ENCODE results near the gene OVCH1.
"Not testable (repeated sequence)": the region's sequence is repeated elsewhere in the genome, so short reads cannot be mapped to it uniquely, and the experiment has no call there.

OVCH1 gene

DNA sequence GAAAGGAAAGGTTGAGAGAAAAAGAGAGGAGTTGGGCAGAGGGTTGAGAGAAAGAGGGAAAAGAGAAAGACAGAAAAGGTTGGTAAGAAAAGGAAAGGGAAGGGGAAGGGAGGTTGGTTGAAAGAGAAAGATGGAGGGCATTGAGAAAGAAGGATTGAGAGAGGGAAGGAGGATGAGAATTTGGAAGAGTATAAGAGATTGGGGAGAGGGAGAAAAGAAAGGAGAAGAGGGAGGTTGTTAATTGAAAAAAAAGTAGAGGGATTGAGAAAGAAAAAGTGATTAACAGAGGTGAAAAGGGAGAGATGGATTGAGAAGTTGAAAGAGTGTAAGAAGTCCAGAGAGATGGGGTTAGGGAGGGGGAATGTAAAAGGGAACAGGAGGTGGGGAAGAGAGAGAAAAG lies 95.0 kb downstream of the OVCH1 start:
- no peak for DNase-seq (ENCODE audit: low spot score)

GRCh38 chr12:29398495-29398894 lies 99.0 kb downstream of the OVCH1 start:
- DNase-seq (ENCODE audit: low spot score): no peak

- no peak for DNase-seq (ENCODE audit: low spot score)
Observed at GRCh38 chr12:29396774-29397173, 100.7 kb downstream of the OVCH1 start.

DNA sequence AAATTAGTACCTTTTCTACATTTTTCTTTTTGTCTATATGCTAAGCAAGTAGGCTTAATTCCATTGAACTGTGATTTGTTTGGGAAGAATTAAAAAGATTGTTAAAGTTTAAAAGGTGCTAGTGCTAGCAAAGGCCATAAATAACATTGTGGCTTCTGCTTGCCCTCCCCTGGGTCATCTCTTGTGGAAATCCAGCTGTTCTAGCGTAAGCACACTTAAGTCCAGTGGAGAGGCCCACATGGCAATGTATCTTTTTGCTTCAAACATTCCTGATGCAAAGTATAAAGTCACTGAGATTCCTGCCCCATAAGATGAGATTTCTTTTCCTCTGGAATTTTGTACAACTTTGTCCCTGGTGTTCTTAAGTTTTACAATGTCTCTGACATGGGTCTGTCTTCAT lies 102.1 kb downstream of the OVCH1 start:
- no peak for DNase-seq (ENCODE audit: low spot score)

- DNase-seq (ENCODE audit: low spot score): not testable (repeated sequence)
Observed at GRCh38 chr12:29390419-29390818, 107.1 kb downstream of the OVCH1 start.

GRCh38 chr12:29389295-29389919 lies 108.1 kb downstream of the OVCH1 start:
- no peak for DNase-seq (ENCODE audit: low spot score)

DNA sequence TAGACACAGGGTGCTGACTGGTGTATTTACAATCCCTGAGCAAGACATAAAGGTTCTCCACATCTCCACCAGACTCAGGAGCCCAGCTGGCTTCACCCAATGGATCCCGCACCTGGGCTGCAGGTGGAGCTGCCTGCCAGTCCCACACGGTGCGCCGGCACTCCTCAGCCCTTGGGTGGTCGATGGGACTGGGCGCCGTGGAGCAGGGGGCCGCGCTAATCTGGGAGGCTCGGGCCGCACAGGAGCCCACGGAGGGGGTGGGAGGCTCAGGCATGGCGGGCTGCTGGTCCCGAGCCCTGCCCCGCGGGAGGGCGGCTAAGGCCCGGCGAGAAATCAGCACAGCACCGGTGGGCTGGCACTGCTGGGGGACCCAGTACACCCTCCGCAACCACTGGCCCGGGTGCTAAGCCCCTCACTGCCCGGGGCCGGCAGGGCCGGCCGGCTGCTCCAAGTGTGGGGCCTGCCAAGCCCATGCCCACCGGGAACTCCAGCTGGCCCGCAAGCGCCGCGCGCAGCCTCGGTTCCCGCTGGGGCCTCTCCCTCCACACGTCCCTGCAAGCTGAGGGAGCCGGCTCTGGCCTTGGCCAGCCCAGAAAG lies 111.3 kb downstream of the OVCH1 start:
- DNase-seq (ENCODE audit: low spot score): not testable (repeated sequence)

GRCh38 chr12:29385194-29385593 lies 112.3 kb downstream of the OVCH1 start:
- not testable (repeated sequence) for DNase-seq (ENCODE audit: low spot score)

GRCh38 chr12:29382251-29382650 lies 115.2 kb downstream of the OVCH1 start:
- DNase-seq (ENCODE audit: low spot score): no peak

GRCh38 chr12:29380536-29381523 lies 116.7 kb downstream of the OVCH1 start, which contains the start of gene ERGIC2:
Gene ERGIC2, minus strand, starts transcription at chr12:29381172. Its CDS starts 9,539 bp downstream, at chr12:29371633.
- peak; percentile 97 for DNase-seq (ENCODE audit: low spot score)

Measured in hematopoietic multipotent progenitor cell treated with erythropoietin and hydrocortisone succinate and interleukin-3 and kit ligand, for 17 days (in vitro differentiated cells).